ENCODE data around the gene C11orf71.

GRCh38 chr11:114386131-114386530, 14.2 kb downstream of the C11orf71 start:
- no peak for TF ChIP-seq POLR2A (IDR thresholded peaks at IDR 0.05)
- TF ChIP-seq CTCF (IDR thresholded peaks at IDR 0.05) = no peak

Data from uterus (tissue), 2 donors.